ENCODE measurements around the gene NBEAL2.

DNA sequence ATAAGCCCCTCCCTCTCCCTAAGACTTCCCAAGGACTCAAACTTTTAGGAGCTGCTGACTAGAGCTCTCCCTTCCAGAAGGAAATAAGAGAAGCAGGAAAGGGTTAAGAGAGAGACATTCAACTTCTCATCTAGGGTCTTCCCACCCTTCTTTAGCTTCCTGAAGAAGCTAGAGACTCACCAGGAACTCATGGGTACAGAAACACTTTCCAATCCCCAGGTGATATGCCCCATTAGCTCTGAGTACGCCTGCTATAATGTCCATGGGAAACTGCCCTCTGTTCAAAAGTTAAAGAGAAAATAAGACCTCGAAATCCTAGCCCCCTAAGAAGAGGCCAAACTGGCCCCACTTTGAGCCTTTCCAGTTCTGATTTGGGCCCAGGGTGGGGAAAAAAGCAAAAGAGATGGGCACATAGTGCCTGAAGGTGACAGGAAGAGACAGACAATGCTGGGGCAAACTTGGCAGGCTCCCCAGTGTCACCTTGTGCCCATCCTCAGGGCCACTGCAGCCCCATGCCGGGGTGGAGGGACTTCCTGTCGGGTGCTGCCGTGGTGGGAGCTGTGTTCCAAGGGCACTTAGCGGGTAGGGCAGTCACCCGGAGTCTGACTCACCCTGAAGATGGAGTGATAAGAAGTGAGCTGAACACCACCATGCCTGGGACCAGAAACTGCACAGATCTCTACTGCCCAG, 32.5 kb upstream of the NBEAL2 start:
- TF ChIP-seq BHLHE40 (IDR thresholded peaks at IDR 0.05; ENCODE audit: borderline replicate concordance) (no peak), SP1 (IDR thresholded peaks at IDR 0.05) (no peak), NFRKB (IDR thresholded peaks at IDR 0.05) (no peak), FOXM1 (IDR thresholded peaks at IDR 0.05; ENCODE audit: borderline replicate concordance) (no peak), ZNF384 (IDR thresholded peaks at IDR 0.05) (no peak), ARNT (IDR thresholded peaks at IDR 0.05) (no peak), TARDBP (IDR thresholded peaks at IDR 0.05) (no peak), SUZ12 (IDR thresholded peaks at IDR 0.05) (no peak), L3MBTL2 (conservative IDR thresholded peaks at IDR 0.05) (no peak), HDGF (IDR thresholded peaks at IDR 0.05; ENCODE audit: borderline replicate concordance) (no peak), FOXA1 (IDR thresholded peaks at IDR 0.05) (no peak), FOXK2 (IDR thresholded peaks at IDR 0.05) (no peak), CTBP1 (IDR thresholded peaks at IDR 0.05; ENCODE audit: borderline replicate concordance) (no peak), LEF1 (IDR thresholded peaks at IDR 0.05; ENCODE audit: borderline replicate concordance) (no peak)

Data from HEK293T (cell line).